ENCODE data around the gene EVI5. TPM values are rescaled to one million over a fixed set of nuclear protein-coding genes. Genes with fewer than 3 reads are reported as not detected.
"Not testable (repeated sequence)": the region's sequence is repeated elsewhere in the genome, so short reads cannot be mapped to it uniquely, and the experiment has no call there.

EVI5 gene
- total and polyA plus RNA-seq, 8 donors: 1.8 to 200 (median 52.0) TPM

- Histone ChIP-seq H3K36me3 (peaks cover 0 to 11% (median 6%) of the 10 kb centered on the region in 4 donors), H3K27ac (no peak overlapping the region), H3K27me3 (no peaks in the 10 kb centered on the region), H3K4me3 (no peak overlapping the region), H3K9me3 (no peaks in the 10 kb centered on the region), H3K4me1 (no peaks in the 10 kb centered on the region)
- DNase-seq: no peak
- WGBS, 5 donors: 92 to 99% (median 99%) methylated on average over 2 of the region's 2 CpGs
- intact Hi-C loops (cut with DNase I; ENCODE audit: low total_unique reads): no loop called here
- TF ChIP-seq POLR2AphosphoS5 (IDR thresholded peaks at IDR 0.05) (no peak), CTCF (IDR thresholded peaks at IDR 0.05) (no peak), POLR2A (IDR thresholded peaks at IDR 0.05) (no peak), EP300 (IDR thresholded peaks at IDR 0.05) (no peak)
Observed at GRCh38 chr1:92527670-92528069, 257.2 kb downstream of the EVI5 start.

GRCh38 chr1:92524944-92525590, 259.8 kb downstream of the EVI5 start:
- DNase-seq; H3K4me1 ChIP-seq; intact Hi-C loops (cut with DNase I; ENCODE audit: low total_unique reads); H3K27ac ChIP-seq; H3K4me3 ChIP-seq; H3K27me3 ChIP-seq; H3K9me3 ChIP-seq: not testable (repeated sequence)
- peaks cover 0 to 11% (median 10%) of the 10 kb centered on the region in 4 donors for H3K36me3 ChIP-seq
- 96 to 98% (median 98%) methylated on average over 9 of the region's 9 CpGs for WGBS, 5 donors

GRCh38 chr1:92519043-92519442, 265.9 kb downstream of the EVI5 start:
- Histone ChIP-seq H3K9me3 (no peaks in the 10 kb centered on the region), H3K4me1 (no peaks in the 10 kb centered on the region), H3K27ac (no peak overlapping the region), H3K27me3 (no peaks in the 10 kb centered on the region), H3K36me3 (peaks cover 0 to 22% (median 10%) of the 10 kb centered on the region in 4 donors), H3K4me3 (no peak overlapping the region)
- TF ChIP-seq CTCF (IDR thresholded peaks at IDR 0.05): no peak
- no peak for TF ChIP-seq POLR2A (IDR thresholded peaks at IDR 0.05)
- TF ChIP-seq POLR2AphosphoS5 (IDR thresholded peaks at IDR 0.05): no peak
- no peak for TF ChIP-seq EP300 (IDR thresholded peaks at IDR 0.05)
- WGBS, 5 donors: 76 to 84% (median 79%) methylated on average over 2 of the region's 2 CpGs
- DNase-seq: no peak
- intact Hi-C loops (cut with DNase I; ENCODE audit: low total_unique reads): no loop called here

- WGBS, 5 donors: 75 to 95% (median 83%) methylated on average over 1 of the region's 1 CpG
- intact Hi-C loops (cut with DNase I; ENCODE audit: low total_unique reads): no loop called here
- TF ChIP-seq EP300 (IDR thresholded peaks at IDR 0.05): no peak
- no peak for TF ChIP-seq CTCF (IDR thresholded peaks at IDR 0.05)
- no peak for TF ChIP-seq POLR2A (IDR thresholded peaks at IDR 0.05)
- TF ChIP-seq POLR2AphosphoS5 (IDR thresholded peaks at IDR 0.05): no peak
Observed at GRCh38 chr1:92516574-92516973, 268.3 kb downstream of the EVI5 start.

GRCh38 chr1:92515796-92516201, 269.1 kb downstream of the EVI5 start:
- no peaks in the 10 kb centered on the region for H3K9me3 ChIP-seq
- 77 to 95% (median 91%) methylated on average over 3 of the region's 3 CpGs for WGBS, 5 donors
- no peak overlapping the region for H3K27ac ChIP-seq
- no peak for TF ChIP-seq CTCF (IDR thresholded peaks at IDR 0.05)
- TF ChIP-seq POLR2A (IDR thresholded peaks at IDR 0.05): no peak
- no peak for TF ChIP-seq EP300 (IDR thresholded peaks at IDR 0.05)
- TF ChIP-seq POLR2AphosphoS5 (IDR thresholded peaks at IDR 0.05): no peak
- peaks cover 0 to 34% (median 17%) of the 10 kb centered on the region in 4 donors for H3K36me3 ChIP-seq
- H3K4me3 ChIP-seq: no peak overlapping the region
- intact Hi-C loops (cut with DNase I; ENCODE audit: low total_unique reads): no loop called here
- no peaks in the 10 kb centered on the region for H3K27me3 ChIP-seq
- H3K4me1 ChIP-seq: no peaks in the 10 kb centered on the region
- no peak for DNase-seq

More at GRCh38 chr1:92516574-92516973, 268.3 kb downstream of the EVI5 start:
- H3K9me3 ChIP-seq: no peaks in the 10 kb centered on the region
- no peak overlapping the region for H3K4me3 ChIP-seq
- H3K27me3 ChIP-seq: no peaks in the 10 kb centered on the region
- no peak overlapping the region for H3K27ac ChIP-seq
- peaks cover 0 to 34% (median 17%) of the 10 kb centered on the region in 4 donors for H3K36me3 ChIP-seq
- no peak for DNase-seq
- no peaks in the 10 kb centered on the region for H3K4me1 ChIP-seq
